ENCODE data around the gene ERG.

Gene ERG

DNA sequence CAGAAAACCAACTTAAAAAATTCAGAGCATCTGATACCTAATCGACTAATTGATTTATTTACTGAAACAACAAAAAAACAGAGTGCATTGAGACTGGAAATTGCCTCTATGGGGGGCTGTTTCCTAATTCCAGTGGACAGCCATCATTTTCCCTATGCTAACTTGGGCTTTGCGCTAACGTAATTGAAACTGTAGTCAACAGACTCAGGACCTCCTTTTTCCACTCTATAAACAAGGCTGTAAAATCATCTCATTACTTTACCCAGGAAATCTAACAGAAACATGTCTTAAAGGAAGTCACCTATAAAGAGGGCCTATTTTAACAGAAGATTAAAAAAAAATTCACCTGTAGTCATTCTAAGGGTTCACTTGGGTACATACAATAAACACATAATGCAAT lies 2.1 kb downstream of the ERG start:
- DNase-seq, result no peak

DNA sequence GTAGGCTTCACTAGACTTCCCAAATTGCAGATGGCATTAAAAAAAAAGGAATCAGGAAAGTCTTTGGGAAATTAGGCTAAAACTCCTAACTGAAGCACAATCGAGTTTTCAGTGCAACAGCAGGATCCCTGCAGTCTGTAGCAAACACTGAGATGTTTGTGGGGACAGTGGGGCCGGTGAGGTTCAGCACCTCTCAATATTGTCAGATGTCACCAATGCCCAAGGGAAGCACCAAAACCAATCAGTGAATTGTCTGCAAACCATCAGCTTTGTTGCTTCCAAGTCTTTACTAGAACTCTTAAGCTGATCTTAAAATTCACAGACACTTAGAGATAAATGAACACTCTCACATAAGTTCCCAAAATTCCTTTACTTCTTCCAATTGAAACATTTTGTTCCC lies 2.6 kb downstream of the ERG start:
- DNase-seq, result no peak

DNA sequence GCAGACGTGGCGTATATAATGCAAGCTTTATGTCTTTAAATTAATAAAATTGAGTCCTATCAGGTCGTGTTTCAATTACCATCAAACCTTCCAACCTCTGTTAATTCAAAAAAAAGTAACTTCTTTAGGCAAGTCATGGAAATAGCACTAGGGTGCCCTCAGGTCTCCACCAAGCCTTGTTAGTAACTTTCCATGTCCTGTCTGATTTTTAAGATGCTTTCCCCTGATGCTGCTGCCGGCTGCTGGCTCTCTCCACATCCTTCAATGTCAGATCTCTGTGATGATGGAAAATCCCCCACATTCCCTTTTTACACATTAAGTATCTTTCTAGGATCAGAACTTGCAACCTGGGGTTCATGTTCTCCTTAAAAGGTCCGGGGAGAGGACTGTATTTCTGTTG lies 3.0 kb downstream of the ERG start:
- DNase-seq, result no peak

DNA sequence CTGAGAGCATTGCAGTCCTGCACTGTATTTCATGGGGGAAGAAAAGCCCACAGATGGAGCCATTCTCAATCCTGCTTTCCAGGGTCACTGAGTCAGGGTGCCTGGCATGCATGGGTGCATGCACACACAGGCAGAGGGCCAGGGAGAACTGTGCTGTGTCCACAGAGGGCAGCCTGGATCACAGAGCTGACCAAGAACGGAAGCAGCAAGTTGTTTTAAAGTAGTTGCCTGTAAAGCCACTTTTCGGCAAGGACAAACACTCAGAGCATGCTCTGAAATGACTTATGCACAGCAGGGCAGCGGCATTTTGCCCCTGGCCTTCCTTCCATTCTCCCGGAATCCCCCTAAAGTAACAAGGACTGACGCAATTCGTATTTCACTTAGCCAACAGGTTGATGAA lies 3.6 kb downstream of the ERG start:
- no peak for DNase-seq

DNA sequence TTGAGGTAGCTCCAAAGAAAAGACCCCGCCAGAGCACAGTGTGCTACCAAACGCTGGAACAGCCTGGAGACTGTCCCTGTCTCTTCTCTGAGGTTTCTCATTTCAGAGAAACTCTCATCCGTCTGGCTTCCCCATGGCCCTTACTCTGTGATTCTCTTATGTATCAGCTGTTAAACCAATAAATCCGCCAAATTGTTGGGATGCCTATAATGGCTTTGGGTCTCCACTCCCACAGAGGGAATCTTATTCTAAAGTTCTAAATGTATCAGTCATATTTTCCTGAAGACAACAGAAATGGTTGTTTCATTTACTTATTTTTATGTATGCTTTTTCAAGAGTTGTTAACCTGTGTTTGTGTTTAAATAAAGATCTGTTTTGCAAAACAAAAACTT lies 4.0 kb downstream of the ERG start:
- DNase-seq, result no peak

DNA sequence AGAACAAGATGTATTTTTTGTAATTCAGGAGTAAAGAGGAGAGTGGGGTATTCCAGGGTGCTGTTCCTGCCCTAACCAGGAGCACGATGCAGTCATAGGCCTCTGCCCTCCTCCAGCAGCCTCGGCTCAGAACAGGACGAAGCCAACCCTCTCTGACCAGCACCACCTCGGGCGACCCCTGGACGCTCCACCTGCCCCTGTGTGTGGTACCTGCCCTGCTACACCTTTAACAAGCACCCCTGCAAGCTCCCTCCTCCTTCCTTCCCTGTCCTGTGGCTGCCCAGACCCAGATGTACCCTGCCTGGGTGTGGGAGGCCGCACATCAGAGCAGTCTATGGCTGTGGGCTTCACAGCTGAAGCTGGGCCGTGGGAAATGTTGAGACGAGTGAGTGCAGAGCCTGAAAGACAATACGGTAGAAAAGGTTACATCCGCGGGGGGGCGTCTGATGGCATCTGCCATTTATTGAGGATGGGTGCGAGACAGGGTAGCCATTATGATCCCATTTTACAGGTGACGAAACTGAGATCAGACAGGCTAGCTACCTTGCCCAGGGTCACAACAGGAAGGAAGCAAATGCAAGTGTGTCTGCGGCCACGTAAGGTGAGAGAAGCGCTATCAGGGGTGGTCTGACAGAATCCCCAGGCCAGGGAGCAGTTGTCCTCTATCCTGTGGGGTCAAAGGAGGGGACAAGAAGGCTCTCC lies 4.6 kb downstream of the ERG start:
- DNase-seq, result no peak

DNA sequence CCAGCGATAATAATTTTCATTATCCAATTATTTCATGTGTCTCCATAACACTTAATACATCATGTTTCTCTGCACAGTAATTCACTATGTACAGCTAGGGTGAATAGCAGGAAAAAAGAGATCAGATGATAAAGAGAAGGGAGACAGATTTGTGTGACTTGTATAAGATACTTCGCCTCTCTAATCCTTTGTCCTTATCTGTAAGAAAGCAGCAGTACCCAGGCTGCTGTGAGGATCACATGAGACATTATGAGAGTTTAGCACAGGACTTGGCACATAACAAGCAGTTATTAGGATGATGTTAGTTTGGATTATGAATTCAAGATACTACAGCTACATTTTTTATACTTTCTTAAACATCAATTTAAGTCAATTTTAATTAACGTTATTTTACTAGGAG lies 6.3 kb downstream of the ERG start:
- no peak for DNase-seq

DNA sequence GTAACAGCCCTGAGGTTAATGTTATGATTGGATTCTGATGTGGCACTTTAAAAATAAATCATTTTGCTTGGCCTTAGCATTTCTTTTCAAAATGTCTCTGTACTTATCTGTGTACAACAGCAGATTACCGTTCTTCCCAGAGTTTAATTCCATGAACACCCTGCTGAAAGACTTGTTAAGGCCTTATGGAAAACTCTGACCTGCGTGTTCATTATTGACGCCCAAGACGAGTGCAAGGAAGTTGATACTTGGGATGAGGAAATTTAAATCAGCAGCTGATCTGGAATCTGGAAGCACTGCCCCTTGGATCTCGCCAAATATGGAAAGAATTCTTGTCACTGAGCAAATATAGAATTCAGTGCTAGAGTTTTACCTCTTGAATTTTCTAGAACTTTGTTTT lies 6.7 kb downstream of the ERG start:
- no peak for DNase-seq

DNA sequence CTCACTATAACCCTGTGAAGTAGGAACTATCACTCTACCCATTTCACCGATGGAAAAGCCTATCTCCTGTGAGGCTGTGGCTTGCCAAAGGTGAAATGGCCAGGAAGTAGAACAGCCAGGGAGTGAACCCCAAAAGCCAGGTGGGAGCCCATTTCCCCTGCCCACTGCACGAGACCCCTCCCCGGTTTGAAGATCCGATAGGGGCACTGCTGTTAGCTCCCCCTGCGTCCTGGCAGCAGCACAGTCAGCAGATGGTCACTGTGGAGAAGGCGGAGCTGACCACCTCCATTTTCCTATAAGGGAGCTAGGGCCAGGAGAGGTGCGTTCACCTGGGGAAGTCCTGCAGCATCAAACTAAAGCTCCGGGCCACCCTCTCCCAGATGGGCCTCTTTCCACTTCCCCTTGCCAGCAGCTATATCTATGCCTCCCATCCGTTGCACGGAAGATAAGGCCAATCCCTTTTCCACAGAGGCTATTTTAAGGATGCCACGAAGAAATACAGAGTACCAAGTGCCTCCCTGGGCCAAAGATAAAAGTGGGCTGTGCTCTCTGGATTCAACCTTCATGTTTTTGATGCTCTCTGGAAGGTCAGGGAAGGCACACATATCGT lies 7.8 kb downstream of the ERG start:
- no peak for DNase-seq

DNA sequence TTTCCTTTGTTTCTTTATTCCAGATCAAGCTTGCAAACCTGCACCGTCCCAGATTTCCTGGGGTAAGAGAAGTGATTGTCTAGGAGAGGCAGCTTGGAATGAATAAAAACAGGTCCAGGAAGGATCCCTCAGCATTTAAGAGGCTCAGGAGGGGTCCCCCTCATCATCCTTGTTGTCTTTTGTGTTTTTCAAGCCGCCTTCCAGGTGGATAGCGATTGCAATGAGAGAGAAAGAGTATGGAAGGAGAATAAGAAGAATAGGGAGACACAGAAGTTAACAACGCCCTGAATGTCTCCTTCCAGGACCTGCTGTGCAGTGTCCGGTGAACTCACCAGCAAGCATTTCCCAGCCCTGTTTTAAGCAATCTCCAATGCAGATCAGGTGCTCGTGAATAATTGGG lies 8.5 kb downstream of the ERG start:
- DNase-seq, result no peak

DNA sequence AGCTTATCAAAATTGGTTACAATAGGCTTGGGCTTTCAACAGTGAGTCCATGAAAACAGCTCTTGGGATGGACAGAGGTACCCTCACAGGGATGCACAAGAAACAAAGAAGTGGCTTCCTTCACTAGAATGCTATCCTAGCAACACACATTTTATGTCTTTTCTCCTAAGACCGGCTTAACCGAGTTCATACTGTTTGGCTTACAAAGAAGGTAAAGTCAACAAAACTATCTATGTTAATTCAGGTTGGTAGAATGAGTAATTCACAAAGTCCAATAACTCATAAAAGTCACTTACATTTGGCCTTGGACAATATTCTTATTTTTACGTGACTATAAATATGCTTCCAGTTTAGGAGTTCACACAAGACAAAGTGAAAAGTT lies 9.0 kb downstream of the ERG start:
- DNase-seq, result no peak

DNA sequence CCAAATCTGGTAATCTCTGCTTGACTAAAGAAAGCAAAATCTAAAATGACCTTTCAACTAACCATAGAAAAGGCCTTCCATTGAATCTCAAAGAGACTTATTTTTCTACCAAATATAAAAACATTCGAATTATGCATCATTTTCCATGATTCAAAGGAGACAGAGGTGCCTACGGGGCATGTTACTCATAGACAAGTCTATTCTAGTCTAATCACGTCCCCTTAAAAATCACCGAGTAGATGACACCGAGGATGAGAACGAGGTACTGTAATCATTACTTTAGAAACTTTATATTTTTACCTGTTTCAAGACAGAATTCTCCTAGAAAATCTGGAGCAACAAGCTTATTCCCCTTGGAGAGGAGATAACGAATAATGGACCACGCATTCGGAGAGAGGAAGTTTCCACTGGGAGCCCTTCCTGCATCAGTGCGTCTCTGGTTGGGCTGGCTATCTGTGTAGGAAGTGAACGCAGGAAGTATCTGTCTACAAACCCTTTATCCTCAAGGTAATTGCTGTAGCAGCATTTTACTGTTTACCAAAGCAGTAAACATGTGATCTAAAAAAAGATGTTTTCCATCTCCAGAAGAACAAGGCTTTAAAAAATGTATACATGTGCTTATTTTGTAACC lies 9.5 kb downstream of the ERG start:
- DNase-seq, result no peak

DNA sequence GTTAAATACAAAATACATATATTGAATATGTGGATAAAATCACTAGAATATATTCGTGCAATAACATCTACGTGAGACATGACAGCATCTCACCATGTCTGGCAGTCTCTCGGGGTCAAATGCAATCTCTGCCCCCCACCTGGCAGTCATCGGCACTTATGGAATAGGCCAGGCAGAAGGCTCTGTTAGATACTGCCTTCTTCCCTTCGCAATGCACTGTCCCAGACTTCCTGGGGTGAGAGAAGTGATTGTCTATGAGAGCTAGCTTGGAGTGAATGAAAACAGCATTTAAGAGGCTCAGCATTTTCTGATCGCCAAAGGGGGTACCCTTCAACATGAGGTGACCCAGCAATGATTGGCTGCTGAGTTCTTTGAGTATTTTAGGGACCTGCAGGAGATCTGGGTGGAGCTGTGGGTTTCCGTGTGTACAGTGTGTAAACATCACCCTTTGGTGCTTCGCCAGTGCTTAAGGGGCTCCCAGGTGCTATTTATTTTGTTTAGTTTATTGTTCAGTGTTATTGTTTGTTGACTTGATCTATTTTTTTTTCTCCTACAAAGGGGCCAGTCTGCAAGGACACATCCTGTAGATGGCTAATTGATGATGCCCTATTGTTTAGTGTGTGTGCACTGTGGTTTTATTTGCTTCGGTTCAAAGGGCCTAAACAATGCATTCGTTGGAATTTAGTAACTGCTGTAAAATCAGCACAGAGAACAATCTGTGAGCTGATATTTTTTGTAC lies 10.2 kb downstream of the ERG start:
- no peak for DNase-seq

DNA sequence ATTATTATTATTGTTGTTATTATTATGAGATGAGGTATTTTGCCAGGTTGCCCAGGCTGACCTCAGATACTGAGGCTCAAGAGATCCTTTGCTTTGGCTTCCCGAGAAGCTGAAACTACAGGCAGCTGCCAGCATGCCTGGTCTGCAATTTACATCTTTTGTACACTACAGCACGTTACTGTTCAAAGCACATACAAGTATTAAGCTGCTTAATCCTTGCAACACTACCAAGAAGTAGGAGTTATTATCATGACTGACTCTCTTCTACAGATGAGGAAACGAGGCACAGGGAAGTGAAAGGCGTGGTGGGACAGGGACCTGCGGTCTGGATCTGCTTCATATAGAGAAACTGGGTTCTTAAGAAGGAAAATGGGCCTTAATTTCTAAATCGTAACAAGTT lies 11.6 kb downstream of the ERG start:
- DNase-seq, result no peak

DNA sequence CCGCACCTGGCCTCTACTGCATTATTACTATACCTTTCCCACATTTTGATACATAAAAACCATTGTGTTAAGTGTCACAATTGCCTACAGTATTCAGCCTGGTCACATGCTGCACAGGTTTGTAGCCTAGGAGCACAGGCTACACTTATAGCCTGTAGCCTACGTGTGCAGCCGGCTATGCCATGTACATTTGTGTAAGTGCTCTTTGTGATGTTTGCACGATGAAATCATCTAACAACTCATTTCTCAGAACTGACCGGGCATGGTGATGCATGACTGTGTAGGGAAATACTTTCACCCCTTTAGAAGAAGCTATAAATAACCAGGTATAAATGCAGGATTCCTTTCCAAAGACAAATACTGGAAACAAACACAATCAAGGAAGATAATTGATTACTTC lies 12.1 kb downstream of the ERG start:
- no peak for DNase-seq

DNA sequence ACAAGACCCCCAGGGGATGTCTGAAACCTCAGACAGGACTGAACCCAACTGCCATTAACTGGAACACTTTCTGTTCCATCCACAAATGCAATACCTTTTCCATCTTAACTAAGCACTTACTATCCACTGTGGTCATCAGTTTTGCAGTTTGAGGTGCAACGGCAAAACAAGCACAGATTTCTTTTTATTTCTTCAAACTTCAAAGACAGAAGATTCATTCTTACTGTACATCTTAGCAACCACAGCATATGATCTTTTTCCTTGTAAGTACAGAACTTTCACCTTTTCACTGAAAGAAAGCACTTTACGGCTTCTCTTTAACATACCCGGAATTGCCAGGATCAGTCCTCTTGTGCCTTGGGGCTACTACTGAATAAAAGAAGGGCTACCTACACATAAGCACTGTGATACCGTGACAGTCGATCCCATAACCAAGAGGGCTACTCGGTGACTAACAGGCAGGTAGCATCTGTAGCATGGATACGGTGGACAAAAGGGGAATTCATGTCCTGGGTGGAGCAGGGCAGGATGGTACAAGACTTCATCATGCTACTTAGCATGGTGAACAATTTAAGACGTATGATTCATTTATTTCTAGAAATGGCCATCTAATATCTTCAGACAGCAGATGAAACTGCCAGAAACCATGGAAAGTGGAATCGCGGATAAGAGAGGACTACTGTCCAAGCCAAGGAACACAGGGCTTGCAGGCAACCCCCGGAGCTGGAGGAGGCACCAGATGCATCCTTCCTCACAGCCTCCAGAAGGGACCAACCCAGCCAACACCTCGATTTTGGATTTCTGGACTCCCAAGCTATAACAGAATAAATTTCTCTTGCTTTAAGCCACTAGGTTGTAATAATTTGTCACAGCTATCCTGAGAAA lies 18.4 kb downstream of the ERG start:
- DNase-seq, result no peak

DNA sequence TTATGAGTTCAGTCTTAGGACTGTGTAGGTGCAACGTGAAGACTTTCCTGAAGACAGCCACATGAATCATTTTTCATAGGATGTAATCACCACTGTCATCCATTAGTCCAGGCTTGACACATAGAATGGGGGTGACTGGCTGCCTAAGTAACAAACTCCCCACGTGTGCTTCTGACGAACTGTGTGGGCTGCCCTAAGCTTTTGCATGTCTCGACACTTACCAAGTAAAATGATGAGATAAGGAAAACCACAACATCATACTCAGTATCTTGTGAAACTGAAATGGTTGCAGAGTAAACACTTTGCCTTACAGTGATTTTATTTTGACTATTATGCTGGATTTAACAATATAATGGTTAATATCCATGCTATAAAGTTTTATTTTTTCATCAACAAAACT lies 19.5 kb downstream of the ERG start:
- DNase-seq, result no peak

DNA sequence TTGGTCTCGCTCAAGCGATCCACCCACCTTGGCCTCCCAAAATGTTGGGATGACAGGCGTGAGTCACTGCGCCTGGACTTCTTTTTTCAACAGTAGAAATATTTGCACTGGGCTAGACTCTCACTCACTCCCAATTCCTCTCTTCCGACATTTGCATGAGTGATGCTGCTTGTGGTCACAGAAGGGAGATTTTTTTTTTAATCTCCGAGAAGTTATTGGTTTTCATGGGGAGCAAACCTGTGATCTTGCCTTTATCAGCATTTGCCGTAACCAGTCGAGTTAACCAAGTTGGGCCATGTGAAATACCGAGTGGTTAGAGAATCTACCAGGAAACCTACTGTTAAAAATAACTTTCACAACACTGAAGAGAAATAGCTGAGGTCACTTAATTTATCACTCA lies 21.1 kb downstream of the ERG start:
- no peak for DNase-seq

DNA sequence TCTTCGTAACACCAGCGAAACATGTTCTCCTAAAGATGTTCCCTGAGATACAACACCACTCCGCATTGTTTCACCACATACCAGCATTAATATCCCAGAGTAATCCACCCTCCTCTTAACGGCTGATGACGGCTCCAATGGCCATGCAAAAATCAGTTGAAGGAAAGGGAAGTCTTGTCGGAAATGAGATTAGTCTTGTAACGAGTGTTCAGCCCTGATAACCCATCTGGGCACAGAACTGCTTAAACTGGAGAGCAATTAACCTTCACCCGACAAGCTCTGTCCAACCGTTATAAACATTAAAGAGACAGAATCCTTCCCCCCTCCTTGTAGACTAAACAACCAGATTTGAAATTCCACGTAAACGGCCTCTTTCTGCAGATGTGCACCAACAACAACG lies 21.9 kb downstream of the ERG start:
- DNase-seq, result no peak

DNA sequence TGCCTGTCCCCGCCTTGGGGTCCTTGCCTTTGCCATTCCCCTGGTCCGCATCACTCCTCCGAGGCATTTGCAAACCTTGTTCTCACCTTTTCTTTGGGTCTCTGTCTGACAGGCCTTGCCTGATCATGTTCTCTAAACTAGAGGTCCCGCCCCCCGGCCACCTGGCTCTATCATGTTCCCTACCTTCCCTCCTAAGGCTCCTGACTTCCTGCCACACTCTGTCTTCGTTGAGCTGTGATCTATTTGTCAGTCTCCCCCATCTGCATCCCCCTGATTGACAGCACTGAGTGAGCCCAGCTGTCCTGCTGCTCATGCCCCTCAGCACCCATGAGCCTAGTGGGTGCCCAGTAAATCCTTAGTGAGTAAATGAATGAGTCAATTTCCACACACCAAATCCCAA lies 22.8 kb downstream of the ERG start:
- no peak for DNase-seq

DNA sequence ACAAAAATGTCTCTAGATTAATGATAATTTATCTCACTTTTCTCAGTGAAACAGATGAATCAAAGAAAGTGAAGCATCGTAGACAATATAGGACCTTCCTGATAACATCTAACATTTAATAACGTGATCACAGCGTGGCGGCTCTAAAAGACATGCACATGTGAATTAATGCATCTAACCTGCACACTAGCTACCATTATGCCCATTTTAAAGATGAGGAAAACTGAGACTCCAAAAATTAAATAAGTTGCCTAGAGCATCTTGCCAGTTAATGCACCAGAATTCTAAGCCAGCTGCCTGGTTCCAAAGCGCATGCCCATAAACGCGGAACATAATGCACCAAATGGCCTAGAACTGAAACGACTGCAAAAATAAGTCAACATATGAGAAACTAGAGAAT lies 23.5 kb downstream of the ERG start:
- DNase-seq, result no peak

DNA sequence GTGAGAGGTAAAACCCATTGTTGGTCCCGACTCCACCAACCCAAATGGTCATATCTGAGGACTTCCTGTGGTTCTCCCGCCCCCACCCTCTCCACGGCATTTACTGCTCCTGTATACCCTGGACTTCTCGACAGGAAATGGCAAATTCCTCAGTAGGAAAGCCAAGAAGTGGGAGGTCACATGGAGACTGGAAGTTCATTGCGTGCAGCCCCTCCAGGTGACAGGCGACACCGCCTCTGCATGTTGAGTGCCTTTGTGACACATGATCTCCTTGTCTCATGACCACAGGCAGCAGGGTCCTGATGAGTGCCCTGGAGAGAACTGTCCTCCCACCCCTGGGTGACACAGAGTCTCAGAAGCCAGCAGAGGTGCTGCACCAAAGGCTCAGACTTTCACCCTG lies 24.2 kb downstream of the ERG start:
- no peak for DNase-seq
